Neural progenitor cell (in vitro differentiated cells): Measurements from ENCODE around the gene AGPS.

Experiments
- EZH2 ChIP-seq: fragments of 200-600 bp; sonication (generic); IDR thresholded peaks from 2 replicates; pipeline ENCODE4 v1.6.1; 2017; ENCODE audit warnings: antibody characterized with exemption, mild to moderate bottlenecking, moderate library complexity
- TF ChIP-seq, protein P1 (sequence below): fragments of 200-600 bp; sonication (generic); IDR thresholded peaks from 2 replicates; pipeline ENCODE4 v1.5.1; 2017; ENCODE audit warnings: antibody characterized with exemption, mild to moderate bottlenecking

DNA sequence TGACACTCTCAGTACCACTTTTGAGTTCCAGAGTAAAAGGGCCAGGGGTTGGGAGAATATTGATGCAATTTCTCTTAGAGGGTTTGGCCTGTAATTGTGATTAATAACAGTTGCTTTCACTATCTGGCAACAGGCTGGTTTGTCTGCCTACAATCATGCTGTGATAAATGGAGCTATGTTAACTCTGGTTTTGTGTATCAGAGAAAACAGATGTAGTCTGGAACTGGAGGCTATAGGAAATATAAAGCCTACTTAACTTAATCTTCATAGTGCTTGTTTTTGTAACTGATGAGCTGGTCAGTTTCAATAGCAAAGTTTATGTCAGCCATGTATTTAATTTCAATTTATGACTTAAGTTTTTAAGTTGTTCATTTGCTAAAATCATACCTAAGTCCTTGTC, 138.0 kb downstream of the AGPS start:
- TF ChIP-seq, protein P1, sequence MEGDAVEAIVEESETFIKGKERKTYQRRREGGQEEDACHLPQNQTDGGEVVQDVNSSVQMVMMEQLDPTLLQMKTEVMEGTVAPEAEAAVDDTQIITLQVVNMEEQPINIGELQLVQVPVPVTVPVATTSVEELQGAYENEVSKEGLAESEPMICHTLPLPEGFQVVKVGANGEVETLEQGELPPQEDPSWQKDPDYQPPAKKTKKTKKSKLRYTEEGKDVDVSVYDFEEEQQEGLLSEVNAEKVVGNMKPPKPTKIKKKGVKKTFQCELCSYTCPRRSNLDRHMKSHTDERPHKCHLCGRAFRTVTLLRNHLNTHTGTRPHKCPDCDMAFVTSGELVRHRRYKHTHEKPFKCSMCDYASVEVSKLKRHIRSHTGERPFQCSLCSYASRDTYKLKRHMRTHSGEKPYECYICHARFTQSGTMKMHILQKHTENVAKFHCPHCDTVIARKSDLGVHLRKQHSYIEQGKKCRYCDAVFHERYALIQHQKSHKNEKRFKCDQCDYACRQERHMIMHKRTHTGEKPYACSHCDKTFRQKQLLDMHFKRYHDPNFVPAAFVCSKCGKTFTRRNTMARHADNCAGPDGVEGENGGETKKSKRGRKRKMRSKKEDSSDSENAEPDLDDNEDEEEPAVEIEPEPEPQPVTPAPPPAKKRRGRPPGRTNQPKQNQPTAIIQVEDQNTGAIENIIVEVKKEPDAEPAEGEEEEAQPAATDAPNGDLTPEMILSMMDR, result no peak
- TF ChIP-seq EZH2, result no peak
